HEK293 (cell line): ENCODE data around the gene SIGLEC5.

Source experiments
- CTCF ChIA-PET: fragments of 350-600 bp; formaldehyde crosslinking; extraction: SDS; loops from one replicate; lab custom pipeline; 2021; ENCODE audit warnings: antibody characterized with exemption; lab: Yijun Ruan, JAX
- POLR2A ChIA-PET: fragments of 300-600 bp; formaldehyde crosslinking; extraction: SDS; loops from one replicate; lab custom pipeline; 2020; ENCODE audit warnings: antibody characterized with exemption, inconsistent platforms; lab: Yijun Ruan, JAX
- H3K27ac ChIP-seq: fragments of 200-500 bp; sonication (Bioruptor generic); 2 replicates; pipeline ENCODE4 v1.5.1; 2014; ENCODE audit warnings: low read depth, low read length, control low read depth, inconsistent platforms; ENCODE audit errors: extremely low read depth
- H3K36me3 ChIP-seq, 2 experiments: fragments of 200-500 bp in 1 of 2; sonication (Bioruptor generic) in 1 of 2; 1 replicate in 1 of 2; 2 replicates in 1 of 2; pipeline ENCODE4 v1.5.1; 2014 to 2017; ENCODE audit warnings: inconsistent platforms in 2 of 2, low read length in 2 of 2; ENCODE audit not compliant: control insufficient read depth in 2 of 2, insufficient read depth in 1 of 2
- H3K4me1 ChIP-seq: fragments of 200-500 bp; sonication (Bioruptor generic); 2 replicates; pipeline ENCODE4 v1.5.1; 2014; ENCODE audit warnings: mild to moderate bottlenecking, low read length, inconsistent platforms; ENCODE audit not compliant: control insufficient read depth, insufficient read depth
- H3K4me3 ChIP-seq: 2 replicates; pipeline ENCODE4 v1.5.1; 2011; ENCODE audit warnings: low read depth, mild to moderate bottlenecking, control low read depth, low read length, moderate library complexity
- H3K9me3 ChIP-seq: fragments of 200-500 bp; sonication (Bioruptor generic); 2 replicates; pipeline ENCODE4 v1.5.1; 2014; ENCODE audit warnings: low read depth, low read length, inconsistent platforms; ENCODE audit not compliant: control insufficient read depth, insufficient read depth
- BCL11A ChIP-seq: fragments of 450-650 bp; formaldehyde crosslinking; IDR thresholded peaks from 2 replicates; pipeline ENCODE4 v1.5.1; 2016; ENCODE audit warnings: low read depth, missing biosample characterization, missing genetic modification characterization
- BCL11B ChIP-seq: fragments of 450-650 bp; formaldehyde crosslinking; IDR thresholded peaks from 2 replicates; pipeline ENCODE4 v1.5.1; 2016; ENCODE audit warnings: low read depth, missing biosample characterization, missing genetic modification characterization
- EGR2 ChIP-seq: fragments of 450-650 bp; formaldehyde crosslinking; IDR thresholded peaks from 2 replicates; pipeline ENCODE4 v1.5.1; 2016; ENCODE audit warnings: low read depth, missing biosample characterization, missing genetic modification characterization
- GLI4 ChIP-seq: fragments of 450-650 bp; formaldehyde crosslinking; IDR thresholded peaks from 2 replicates; pipeline ENCODE4 v1.5.1; 2016; ENCODE audit warnings: missing biosample characterization, missing genetic modification characterization
- GLIS1 ChIP-seq: fragments of 450-650 bp; formaldehyde crosslinking; IDR thresholded peaks from 2 replicates; pipeline ENCODE4 v1.5.1; 2016; ENCODE audit warnings: missing biosample characterization, missing genetic modification characterization
- GLIS2 ChIP-seq: fragments of 450-650 bp; formaldehyde crosslinking; IDR thresholded peaks from 2 replicates; pipeline ENCODE4 v1.5.1; 2016; ENCODE audit warnings: missing biosample characterization, missing genetic modification characterization
- ZFP37 ChIP-seq: fragments of 450-650 bp; formaldehyde crosslinking; IDR thresholded peaks from 2 replicates; pipeline ENCODE4 v1.5.1; 2016; ENCODE audit warnings: missing biosample characterization, missing genetic modification characterization
- ZNF133 ChIP-seq: fragments of 450-650 bp; formaldehyde crosslinking; IDR thresholded peaks from 2 replicates; pipeline ENCODE4 v1.5.1; 2016; ENCODE audit warnings: missing biosample characterization, missing genetic modification characterization
- ZNF169 ChIP-seq: fragments of 450-650 bp; formaldehyde crosslinking; IDR thresholded peaks from 2 replicates; pipeline ENCODE4 v1.5.1; 2016; ENCODE audit warnings: missing biosample characterization, missing genetic modification characterization
- ZNF26 ChIP-seq: fragments of 450-650 bp; formaldehyde crosslinking; IDR thresholded peaks from 2 replicates; pipeline ENCODE4 v1.5.1; 2016; ENCODE audit warnings: missing biosample characterization, missing genetic modification characterization
- ZNF302 ChIP-seq: fragments of 450-650 bp; formaldehyde crosslinking; IDR thresholded peaks from 2 replicates; pipeline ENCODE4 v1.5.1; 2016; ENCODE audit warnings: missing biosample characterization, missing genetic modification characterization, low read depth
- ZNF394 ChIP-seq: fragments of 450-650 bp; formaldehyde crosslinking; IDR thresholded peaks from 2 replicates; pipeline ENCODE4 v1.5.1; 2016; ENCODE audit warnings: missing biosample characterization, missing genetic modification characterization, mild to moderate bottlenecking, moderate library complexity, borderline replicate concordance
- ZNF560 ChIP-seq: fragments of 450-650 bp; formaldehyde crosslinking; IDR thresholded peaks from 2 replicates; pipeline ENCODE4 v1.5.1; 2017; ENCODE audit warnings: missing biosample characterization, missing genetic modification characterization, borderline replicate concordance
- ZNF596 ChIP-seq: fragments of 450-650 bp; IDR thresholded peaks from 2 replicates; pipeline ENCODE4 v1.5.0; 2018; ENCODE audit warnings: missing biosample characterization, mild to moderate bottlenecking, missing genetic modification characterization, moderate library complexity
- ZNF621 ChIP-seq: fragments of 450-650 bp; formaldehyde crosslinking; IDR thresholded peaks from 2 replicates; pipeline ENCODE4 v1.5.1; 2017; ENCODE audit warnings: missing biosample characterization, missing genetic modification characterization
- ZNF664 ChIP-seq: fragments of 450-650 bp; formaldehyde crosslinking; IDR thresholded peaks from 2 replicates; pipeline ENCODE4 v1.5.1; 2016; ENCODE audit warnings: missing biosample characterization, missing genetic modification characterization
- ZNF747 ChIP-seq: fragments of 450-650 bp; formaldehyde crosslinking; IDR thresholded peaks from 2 replicates; pipeline ENCODE4 v1.5.1; 2016; ENCODE audit warnings: missing biosample characterization, missing genetic modification characterization
- ZNF777 ChIP-seq: fragments of 450-650 bp; formaldehyde crosslinking; IDR thresholded peaks from 2 replicates; pipeline ENCODE4 v1.5.1; 2017; ENCODE audit warnings: missing biosample characterization, missing genetic modification characterization, borderline replicate concordance
- ZXDB ChIP-seq: fragments of 450-650 bp; formaldehyde crosslinking; IDR thresholded peaks from 2 replicates; pipeline ENCODE4 v1.5.1; 2016; ENCODE audit warnings: missing biosample characterization, missing genetic modification characterization
- TF ChIP-seq, protein P1 (sequence below): fragments of 450-650 bp; formaldehyde crosslinking; conservative IDR thresholded peaks from 2 replicates; pipeline ENCODE4 v1.5.1; 2016; ENCODE audit warnings: low read depth, missing biosample characterization, missing genetic modification characterization
- TF ChIP-seq, protein P2 (sequence below): fragments of 450-650 bp; formaldehyde crosslinking; IDR thresholded peaks from 2 replicates; pipeline ENCODE4 v1.5.1; 2017; ENCODE audit warnings: missing biosample characterization, mild to moderate bottlenecking, missing genetic modification characterization, moderate library complexity

SIGLEC5 gene

DNA sequence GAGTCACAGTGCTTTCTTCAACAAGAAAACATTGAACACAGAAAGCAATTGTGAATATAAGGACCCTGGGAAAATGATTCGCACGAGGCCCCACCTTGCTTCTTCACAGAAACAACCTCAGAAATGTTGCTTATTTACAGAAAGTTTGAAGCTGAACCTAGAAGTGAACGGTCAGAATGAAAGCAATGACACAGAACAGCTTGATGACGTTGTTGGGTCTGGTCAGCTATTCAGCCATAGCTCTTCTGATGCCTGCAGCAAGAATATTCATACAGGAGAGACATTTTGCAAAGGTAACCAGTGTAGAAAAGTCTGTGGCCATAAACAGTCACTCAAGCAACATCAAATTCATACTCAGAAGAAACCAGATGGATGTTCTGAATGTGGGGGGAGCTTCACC lies 43.4 kb downstream of the SIGLEC5 start:
- peaks cover 14 to 58% of the 10 kb centered on the region in 2 experiments for H3K36me3 ChIP-seq

GRCh38 chr19:51586103-51586728 lies 44.0 kb downstream of the SIGLEC5 start:
- Histone ChIP-seq H3K4me3 (no peak overlapping the region), H3K27ac (no peak overlapping the region), H3K36me3 (peaks cover 15 to 64% of the 10 kb centered on the region in 2 experiments), H3K9me3 (no peaks in the 10 kb centered on the region), H3K4me1 (no peaks in the 10 kb centered on the region)
- CTCF ChIA-PET, result interaction anchor here (0.7 kb wide), 1 partner anchor 13 kb away, joined by 3 read pairs; no protein-coding TSS in a partner anchor
- TF ChIP-seq ZNF664 (tag by site-specific recombination) (no peak), ZNF560 (tag by site-specific recombination) (no peak), BCL11B (tag by site-specific recombination) (no peak), GLIS1 (tag by site-specific recombination) (no peak), EGR2 (tag by site-specific recombination) (no peak), GLIS2 (tag by site-specific recombination) (no peak), ZNF596 (no peak), ZNF777 (no peak), BCL11A (tag by site-specific recombination) (no peak), ZNF26 (tag by site-specific recombination) (no peak), ZFP37 (no peak), GLI4 (tag by site-specific recombination) (no peak), ZXDB (no peak), ZNF133 (tag by site-specific recombination) (no peak), ZNF621 (no peak), ZNF169 (tag by site-specific recombination) (no peak), ZNF394 (tag by site-specific recombination) (no peak)
- TF ChIP-seq, protein P1, sequence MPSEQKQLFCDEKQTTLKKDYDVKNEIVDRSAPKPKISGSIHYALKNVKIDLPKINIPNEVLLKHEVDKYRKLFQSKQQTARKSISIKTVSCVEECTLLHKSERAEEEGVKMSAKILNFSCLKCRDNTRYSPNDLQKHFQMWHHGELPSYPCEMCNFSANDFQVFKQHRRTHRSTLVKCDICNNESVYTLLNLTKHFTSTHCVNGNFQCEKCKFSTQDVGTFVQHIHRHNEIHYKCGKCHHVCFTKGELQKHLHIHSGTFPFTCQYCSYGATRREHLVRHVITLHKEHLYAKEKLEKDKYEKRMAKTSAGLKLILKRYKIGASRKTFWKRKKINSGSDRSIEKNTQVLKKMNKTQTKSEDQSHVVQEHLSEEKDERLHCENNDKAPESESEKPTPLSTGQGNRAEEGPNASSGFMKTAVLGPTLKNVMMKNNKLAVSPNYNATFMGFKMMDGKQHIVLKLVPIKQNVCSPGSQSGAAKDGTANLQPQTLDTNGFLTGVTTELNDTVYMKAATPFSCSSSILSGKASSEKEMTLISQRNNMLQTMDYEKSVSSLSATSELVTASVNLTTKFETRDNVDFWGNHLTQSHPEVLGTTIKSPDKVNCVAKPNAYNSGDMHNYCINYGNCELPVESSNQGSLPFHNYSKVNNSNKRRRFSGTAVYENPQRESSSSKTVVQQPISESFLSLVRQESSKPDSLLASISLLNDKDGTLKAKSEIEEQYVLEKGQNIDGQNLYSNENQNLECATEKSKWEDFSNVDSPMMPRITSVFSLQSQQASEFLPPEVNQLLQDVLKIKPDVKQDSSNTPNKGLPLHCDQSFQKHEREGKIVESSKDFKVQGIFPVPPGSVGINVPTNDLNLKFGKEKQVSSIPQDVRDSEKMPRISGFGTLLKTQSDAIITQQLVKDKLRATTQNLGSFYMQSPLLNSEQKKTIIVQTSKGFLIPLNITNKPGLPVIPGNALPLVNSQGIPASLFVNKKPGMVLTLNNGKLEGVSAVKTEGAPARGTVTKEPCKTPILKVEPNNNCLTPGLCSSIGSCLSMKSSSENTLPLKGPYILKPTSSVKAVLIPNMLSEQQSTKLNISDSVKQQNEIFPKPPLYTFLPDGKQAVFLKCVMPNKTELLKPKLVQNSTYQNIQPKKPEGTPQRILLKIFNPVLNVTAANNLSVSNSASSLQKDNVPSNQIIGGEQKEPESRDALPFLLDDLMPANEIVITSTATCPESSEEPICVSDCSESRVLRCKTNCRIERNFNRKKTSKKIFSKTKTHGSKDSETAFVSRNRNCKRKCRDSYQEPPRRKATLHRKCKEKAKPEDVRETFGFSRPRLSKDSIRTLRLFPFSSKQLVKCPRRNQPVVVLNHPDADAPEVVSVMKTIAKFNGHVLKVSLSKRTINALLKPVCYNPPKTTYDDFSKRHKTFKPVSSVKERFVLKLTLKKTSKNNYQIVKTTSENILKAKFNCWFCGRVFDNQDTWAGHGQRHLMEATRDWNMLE (tag by site-specific recombination), result no peak
- TF ChIP-seq, protein P2, sequence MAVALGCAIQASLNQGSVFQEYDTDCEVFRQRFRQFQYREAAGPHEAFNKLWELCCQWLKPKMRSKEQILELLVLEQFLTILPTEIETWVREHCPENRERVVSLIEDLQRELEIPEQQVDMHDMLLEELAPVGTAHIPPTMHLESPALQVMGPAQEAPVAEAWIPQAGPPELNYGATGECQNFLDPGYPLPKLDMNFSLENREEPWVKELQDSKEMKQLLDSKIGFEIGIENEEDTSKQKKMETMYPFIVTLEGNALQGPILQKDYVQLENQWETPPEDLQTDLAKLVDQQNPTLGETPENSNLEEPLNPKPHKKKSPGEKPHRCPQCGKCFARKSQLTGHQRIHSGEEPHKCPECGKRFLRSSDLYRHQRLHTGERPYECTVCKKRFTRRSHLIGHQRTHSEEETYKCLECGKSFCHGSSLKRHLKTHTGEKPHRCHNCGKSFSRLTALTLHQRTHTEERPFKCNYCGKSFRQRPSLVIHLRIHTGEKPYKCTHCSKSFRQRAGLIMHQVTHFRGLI (tag by site-specific recombination), result no peak
- POLR2A ChIA-PET, result no interaction called here

More for the DNA sequence above, 43.4 kb downstream of the SIGLEC5 start:
- CTCF ChIA-PET, result interaction anchor here (0.6 to 0.7 kb wide), 2 partner anchors 14 to 25 kb away, joined by 3 to 4 read pairs; no protein-coding TSS in a partner anchor
- POLR2A ChIA-PET, result no interaction called here
- Histone ChIP-seq H3K4me1 (no peaks in the 10 kb centered on the region), H3K27ac (no peak overlapping the region), H3K9me3 (no peaks in the 10 kb centered on the region), H3K4me3 (no peak overlapping the region)
- TF ChIP-seq ZNF747 (tag by site-specific recombination), result no peak
- no peak for TF ChIP-seq ZNF302 (tag by site-specific recombination)
